NB4 (cell line): Measurements from ENCODE around the gene MCTP2.

Experiments
- MYC ChIP-seq: IDR thresholded peaks from 2 replicates; pipeline ENCODE4 v1.6.1; 2011; ENCODE audit warnings: low read depth, low read length
- POLR2A ChIP-seq: IDR thresholded peaks from 2 replicates; pipeline ENCODE4 v1.6.1; 2011; ENCODE audit warnings: mild to moderate bottlenecking; ENCODE audit not compliant: insufficient read length; ENCODE audit errors: extremely low read depth
- TF ChIP-seq, protein P1 (sequence below): IDR thresholded peaks from one replicate; pipeline ENCODE4 v1.5.1; 2012; ENCODE audit warnings: low read depth, low read length
- TF ChIP-seq, protein P2 (sequence below): IDR thresholded peaks from 2 replicates; pipeline ENCODE4 v1.6.1; 2011; ENCODE audit warnings: low read depth, low read length

DNA sequence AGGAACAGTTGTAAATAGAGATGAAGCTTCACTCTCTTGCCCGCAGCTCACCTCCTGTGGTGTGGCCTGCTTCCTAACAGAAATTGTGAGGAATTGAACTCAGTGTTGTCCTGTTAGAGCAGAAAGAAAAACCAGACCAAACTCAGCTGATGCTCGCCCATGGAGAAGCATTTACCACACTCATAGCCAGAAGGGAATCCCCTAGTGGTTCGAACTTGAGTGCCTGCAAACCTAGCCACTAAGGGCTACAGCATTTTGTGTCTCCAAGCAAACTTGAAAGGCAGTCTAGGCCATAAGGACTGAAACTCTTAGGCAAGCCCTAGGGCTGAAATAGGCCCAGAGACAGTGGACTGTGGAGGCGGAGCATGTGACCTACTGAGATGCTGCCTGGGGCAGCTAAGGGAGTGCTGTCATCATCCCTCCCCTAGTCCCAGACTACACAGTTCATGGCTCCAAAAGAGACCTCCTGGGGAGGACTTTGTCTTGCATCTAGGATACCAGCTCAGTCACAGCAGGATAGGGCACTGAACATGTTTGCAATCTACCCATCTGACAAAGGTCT, 44.5 kb upstream of the MCTP2 start:
- TF ChIP-seq POLR2A (no peak), MYC (no peak)
- TF ChIP-seq, protein P1, sequence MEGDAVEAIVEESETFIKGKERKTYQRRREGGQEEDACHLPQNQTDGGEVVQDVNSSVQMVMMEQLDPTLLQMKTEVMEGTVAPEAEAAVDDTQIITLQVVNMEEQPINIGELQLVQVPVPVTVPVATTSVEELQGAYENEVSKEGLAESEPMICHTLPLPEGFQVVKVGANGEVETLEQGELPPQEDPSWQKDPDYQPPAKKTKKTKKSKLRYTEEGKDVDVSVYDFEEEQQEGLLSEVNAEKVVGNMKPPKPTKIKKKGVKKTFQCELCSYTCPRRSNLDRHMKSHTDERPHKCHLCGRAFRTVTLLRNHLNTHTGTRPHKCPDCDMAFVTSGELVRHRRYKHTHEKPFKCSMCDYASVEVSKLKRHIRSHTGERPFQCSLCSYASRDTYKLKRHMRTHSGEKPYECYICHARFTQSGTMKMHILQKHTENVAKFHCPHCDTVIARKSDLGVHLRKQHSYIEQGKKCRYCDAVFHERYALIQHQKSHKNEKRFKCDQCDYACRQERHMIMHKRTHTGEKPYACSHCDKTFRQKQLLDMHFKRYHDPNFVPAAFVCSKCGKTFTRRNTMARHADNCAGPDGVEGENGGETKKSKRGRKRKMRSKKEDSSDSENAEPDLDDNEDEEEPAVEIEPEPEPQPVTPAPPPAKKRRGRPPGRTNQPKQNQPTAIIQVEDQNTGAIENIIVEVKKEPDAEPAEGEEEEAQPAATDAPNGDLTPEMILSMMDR = no peak
- TF ChIP-seq, protein P2, sequence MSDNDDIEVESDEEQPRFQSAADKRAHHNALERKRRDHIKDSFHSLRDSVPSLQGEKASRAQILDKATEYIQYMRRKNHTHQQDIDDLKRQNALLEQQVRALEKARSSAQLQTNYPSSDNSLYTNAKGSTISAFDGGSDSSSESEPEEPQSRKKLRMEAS = no peak
